ENCODE data around the gene ADGRD2.

Gene ADGRD2

GRCh38 chr9:124514125-124514524 lies 63.9 kb downstream of the ADGRD2 start:
- DNase-seq = no peak

- DNase-seq = no peak
These were observed 64.6 kb downstream of the ADGRD2 start for GRCh38 chr9:124514874-124515273.

GRCh38 chr9:124517600-124517999 lies 67.3 kb downstream of the ADGRD2 start:
- no peak for DNase-seq

- DNase-seq = no peak
These were observed 67.9 kb downstream of the ADGRD2 start for GRCh38 chr9:124518116-124518515.

GRCh38 chr9:124520206-124520596 lies 70.0 kb downstream of the ADGRD2 start:
- DNase-seq = no peak

GRCh38 chr9:124521142-124521541 lies 70.9 kb downstream of the ADGRD2 start:
- DNase-seq = no peak

GRCh38 chr9:124522121-124523098 lies 72.2 kb downstream of the ADGRD2 start:
- no peak for DNase-seq

GRCh38 chr9:124526174-124526573 lies 75.9 kb downstream of the ADGRD2 start:
- DNase-seq = no peak

- DNase-seq = no peak
These were observed 77.5 kb downstream of the ADGRD2 start for GRCh38 chr9:124527781-124528180.

Measured in OCI-M1 (cell line).